Adrenal gland (tissue), 5 donors: ENCODE data around the gene VPS72.

Source experiments
- CTCF ChIP-seq, 6 experiments: fragments of 450-650 bp in 4 of 6; fragments of 200-600 bp in 2 of 6; sonication (generic) in 1 of 6; IDR thresholded peaks; 1 replicate in 5 of 6; 2 replicates in 1 of 6; pipeline versions ENCODE4 v1.5.1 to v1.8.0; 2016 to 2021; ENCODE audit warnings: antibody characterized with exemption in 6 of 6, mild to moderate bottlenecking in 2 of 6, moderate library complexity in 1 of 6
- POLR2A ChIP-seq, 2 donors: fragments of 450-650 bp; IDR thresholded peaks; one replicate each; pipeline ENCODE4 v1.6.1; 2017; ENCODE audit warnings: antibody characterized with exemption in 2 of 2, mild to moderate bottlenecking in 2 of 2, moderate library complexity in 1 of 2
- donor health status: DM: no; HTN: no; CAD: no.

- TF ChIP-seq POLR2A (IDR thresholded peaks at IDR 0.05) (no peak), CTCF (IDR thresholded peaks at IDR 0.05) (no peak)
These were observed 31.7 kb downstream of the VPS72 start for GRCh38 chr1:151158326-151158725.
